ENCODE results near the gene ATG16L1. TPM values are rescaled to one million over a fixed set of nuclear protein-coding genes. Genes with fewer than 3 reads are reported as not detected.

Gene ATG16L1
- polyA plus RNA-seq, 1 donor (not counting 4 experiments of a cell fraction or from before 2014, with no cell fraction given) = 38.5 TPM

GRCh38 chr2:233258211-233258610, 6.7 kb downstream of the ATG16L1 start:
- Histone ChIP-seq H3K27me3 (ENCODE audit: control insufficient read depth, extremely low read depth, insufficient read depth, low read length) (no peaks in the 10 kb centered on the region), H4K20me1 (ENCODE audit: control insufficient read depth, extremely low read depth, insufficient read depth, low read length) (peaks cover 8% of the 10 kb centered on the region), H3K4me1 (ENCODE audit: control insufficient read depth, extremely low read depth, insufficient read depth, low read length) (peaks cover 12% of the 10 kb centered on the region), H3K4me3 (ENCODE audit: control insufficient read depth in 2 of 3, extremely low read depth in 1 of 3, insufficient read depth in 2 of 3, low read depth in 1 of 3, low read length in 3 of 3) (no peak overlapping the region), H3K9me1 (ENCODE audit: control insufficient read depth, extremely low read depth, insufficient read depth, low read length) (no peaks in the 10 kb centered on the region), H3K9ac (ENCODE audit: control insufficient read depth, extremely low read depth, insufficient read depth, low read length) (no peak overlapping the region), H3K4me2 (ENCODE audit: control insufficient read depth, extremely low read depth, insufficient read depth, low read depth, low read length) (no peak overlapping the region), H3K36me3 (ENCODE audit: control insufficient read depth in 2 of 2, extremely low read depth in 1 of 2, insufficient read depth in 2 of 2, low read length in 2 of 2) (peaks cover 18 to 24% of the 10 kb centered on the region in 2 experiments), H3K79me2 (ENCODE audit: control insufficient read depth, insufficient read depth, low read length) (peaks cover 61% of the 10 kb centered on the region), H3K9me3 (ENCODE audit: control insufficient read depth, low read depth, low read length) (no peaks in the 10 kb centered on the region), H3K27ac (ENCODE audit: control insufficient read depth, insufficient read depth, low read length) (no peak overlapping the region), H2AFZ (ENCODE audit: control insufficient read depth, low read length) (no peak overlapping the region)
- dilution Hi-C loops (cut with MboI; ENCODE audit: extremely low pct_ligation_motif_present, low sequenced_read_pairs) = no loop called here
- no peak for DNase-seq (ENCODE audit: low read depth, low spot score)
- TF ChIP-seq CTCF (optimal IDR thresholded peaks at IDR 0.05 in 1 of 3, IDR thresholded peaks at IDR 0.05 in 1 of 3, conservative IDR thresholded peaks at IDR 0.05 in 1 of 3; ENCODE audit: extremely low read depth in 1 of 3, insufficient read depth in 2 of 3, low read length in 3 of 3) = no peak
- no peak for TF ChIP-seq EZH2 (IDR thresholded peaks at IDR 0.05; ENCODE audit: low read length)
- FAIRE-seq = no peak

GRCh38 chr2:233259730-233260129, 8.3 kb downstream of the ATG16L1 start:
- Histone ChIP-seq H3K9me1 (ENCODE audit: control insufficient read depth, extremely low read depth, insufficient read depth, low read length) (no peaks in the 10 kb centered on the region), H3K27ac (ENCODE audit: control insufficient read depth, insufficient read depth, low read length) (no peak overlapping the region), H3K36me3 (ENCODE audit: control insufficient read depth in 2 of 2, extremely low read depth in 1 of 2, insufficient read depth in 2 of 2, low read length in 2 of 2) (peaks cover 29 to 35% of the 10 kb centered on the region in 2 experiments), H3K79me2 (ENCODE audit: control insufficient read depth, insufficient read depth, low read length) (peaks cover 46% of the 10 kb centered on the region), H3K9me3 (ENCODE audit: control insufficient read depth, low read depth, low read length) (no peaks in the 10 kb centered on the region), H3K4me3 (ENCODE audit: control insufficient read depth in 2 of 3, extremely low read depth in 1 of 3, insufficient read depth in 2 of 3, low read depth in 1 of 3, low read length in 3 of 3) (no peak overlapping the region), H4K20me1 (ENCODE audit: control insufficient read depth, extremely low read depth, insufficient read depth, low read length) (peaks cover 7% of the 10 kb centered on the region), H2AFZ (ENCODE audit: control insufficient read depth, low read length) (no peak overlapping the region), H3K4me1 (ENCODE audit: control insufficient read depth, extremely low read depth, insufficient read depth, low read length) (no peaks in the 10 kb centered on the region), H3K27me3 (ENCODE audit: control insufficient read depth, extremely low read depth, insufficient read depth, low read length) (no peaks in the 10 kb centered on the region), H3K9ac (ENCODE audit: control insufficient read depth, extremely low read depth, insufficient read depth, low read length) (no peak overlapping the region), H3K4me2 (ENCODE audit: control insufficient read depth, extremely low read depth, insufficient read depth, low read depth, low read length) (no peak overlapping the region)
- no peak for DNase-seq (ENCODE audit: low read depth, low spot score)
- dilution Hi-C loops (cut with MboI; ENCODE audit: extremely low pct_ligation_motif_present, low sequenced_read_pairs) = no loop called here
- no peak for TF ChIP-seq EZH2 (IDR thresholded peaks at IDR 0.05; ENCODE audit: low read length)
- no peak for TF ChIP-seq CTCF (optimal IDR thresholded peaks at IDR 0.05 in 1 of 3, IDR thresholded peaks at IDR 0.05 in 1 of 3, conservative IDR thresholded peaks at IDR 0.05 in 1 of 3; ENCODE audit: extremely low read depth in 1 of 3, insufficient read depth in 2 of 3, low read length in 3 of 3)
- no peak for FAIRE-seq

Measured in keratinocyte (primary cell).